GM19328 (cell line): ENCODE results near the gene IGSF11.
"Not testable (repeated sequence)": the region's sequence is repeated elsewhere in the genome, so short reads cannot be mapped to it uniquely, and the experiment has no call there.

Source experiments
- ATAC-seq: cut with Tn5 transposase; IDR thresholded peaks from one replicate; pipeline ENCODE4 v1.9.1; 2021; ENCODE audit warnings: mild to moderate bottlenecking, moderate library complexity; ENCODE audit not compliant: unreplicated experiment

The IGSF11 gene

GRCh38 chr3:119034256-119035013 lies at the start of gene IGSF11:
TSS of gene IGSF11 (minus strand) at chr3:119034846. CDS start at chr3:119034582, 264 bp downstream.
- peak; percentile 95 for ATAC-seq

GRCh38 chr3:119080364-119080763 lies 45.7 kb upstream of the IGSF11 start:
- ATAC-seq = no peak

GRCh38 chr3:119073258-119074001 lies 38.8 kb upstream of the IGSF11 start:
- ATAC-seq = no peak

DNA sequence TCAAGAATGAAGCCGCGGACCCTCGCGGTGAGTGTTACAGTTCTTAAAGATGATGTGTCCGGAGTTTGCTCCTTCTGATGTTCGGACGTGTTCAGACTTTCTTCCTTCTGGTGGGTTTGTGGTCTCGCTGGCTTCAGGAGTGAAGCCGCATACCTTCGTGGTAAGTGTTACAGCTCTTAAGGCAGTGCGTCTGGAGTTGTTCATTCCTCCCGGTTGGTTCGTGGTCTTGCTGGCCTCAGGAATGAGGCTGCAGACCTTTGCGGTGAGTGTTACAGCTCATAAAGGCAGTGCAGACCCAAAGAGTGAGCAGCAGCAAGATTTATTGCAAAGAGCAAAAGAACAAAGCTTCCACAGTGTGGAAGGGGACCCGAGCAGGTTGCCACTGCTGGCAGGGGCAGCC lies 37.8 kb upstream of the IGSF11 start:
- not testable (repeated sequence) for ATAC-seq

GRCh38 chr3:119069725-119070124 lies 35.1 kb upstream of the IGSF11 start:
- no peak for ATAC-seq

- ATAC-seq = no peak
Measured at GRCh38 chr3:119063471-119063870, 28.8 kb upstream of the IGSF11 start.

DNA sequence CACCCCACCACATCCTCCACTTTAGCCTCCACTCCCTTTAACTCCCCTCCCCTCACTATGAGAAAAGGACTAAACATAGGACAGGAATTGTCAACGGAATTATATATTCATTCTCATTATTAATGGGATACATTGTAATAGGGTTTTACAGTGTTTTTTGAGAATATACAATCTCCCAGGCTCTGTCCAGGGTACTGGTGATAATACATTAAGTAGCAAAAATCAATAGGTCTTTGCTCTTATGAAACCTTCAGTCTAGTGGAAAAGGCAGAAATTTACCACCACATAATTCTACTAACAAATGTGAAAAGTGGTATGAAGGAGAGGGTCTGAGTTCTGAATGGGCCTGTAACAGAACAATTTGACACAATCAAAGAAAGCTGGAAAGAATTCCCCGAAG lies 28.2 kb upstream of the IGSF11 start:
- ATAC-seq = no peak

DNA sequence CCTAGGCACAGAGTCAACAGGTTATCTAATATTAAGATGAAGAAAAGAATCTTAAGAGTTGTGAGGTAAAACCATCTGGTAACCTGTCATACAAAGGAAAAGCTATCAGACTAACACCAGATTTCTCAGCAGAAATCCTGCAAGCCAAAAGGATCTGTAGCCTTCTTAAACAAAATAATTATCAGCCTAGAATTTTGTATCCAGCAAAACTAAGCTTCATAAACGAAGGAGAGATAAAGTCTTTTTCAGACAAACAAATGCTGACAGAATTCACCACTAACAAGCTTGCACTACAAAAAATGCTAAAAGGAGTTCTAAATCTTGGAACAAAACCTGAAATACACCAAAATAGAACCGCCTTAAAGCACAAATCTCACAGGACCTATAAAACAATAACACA lies 9.9 kb upstream of the IGSF11 start:
- no peak for ATAC-seq

DNA sequence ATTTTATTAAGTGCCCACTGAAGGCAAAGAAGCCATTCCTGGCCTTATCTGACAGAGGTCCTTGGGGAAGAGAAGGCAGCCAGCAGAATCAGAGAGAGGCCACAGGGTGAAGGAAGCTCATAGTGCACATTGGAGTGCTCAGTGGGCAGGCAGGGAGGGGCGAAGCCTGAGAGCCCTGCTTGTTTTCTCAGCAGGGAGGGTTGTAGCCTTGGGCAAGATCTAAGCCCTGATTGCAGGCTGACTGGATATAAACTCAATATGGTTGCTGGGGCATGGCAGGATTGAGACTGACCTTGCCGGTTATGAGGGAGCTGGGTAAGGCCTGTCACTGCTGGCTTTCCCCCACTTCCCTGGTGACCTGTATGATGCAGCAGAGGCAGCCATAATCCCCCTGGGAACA lies 7.5 kb upstream of the IGSF11 start:
- ATAC-seq = no peak

GRCh38 chr3:119035014-119035346 lies 334 bp upstream of the IGSF11 start:
- no peak for ATAC-seq

DNA sequence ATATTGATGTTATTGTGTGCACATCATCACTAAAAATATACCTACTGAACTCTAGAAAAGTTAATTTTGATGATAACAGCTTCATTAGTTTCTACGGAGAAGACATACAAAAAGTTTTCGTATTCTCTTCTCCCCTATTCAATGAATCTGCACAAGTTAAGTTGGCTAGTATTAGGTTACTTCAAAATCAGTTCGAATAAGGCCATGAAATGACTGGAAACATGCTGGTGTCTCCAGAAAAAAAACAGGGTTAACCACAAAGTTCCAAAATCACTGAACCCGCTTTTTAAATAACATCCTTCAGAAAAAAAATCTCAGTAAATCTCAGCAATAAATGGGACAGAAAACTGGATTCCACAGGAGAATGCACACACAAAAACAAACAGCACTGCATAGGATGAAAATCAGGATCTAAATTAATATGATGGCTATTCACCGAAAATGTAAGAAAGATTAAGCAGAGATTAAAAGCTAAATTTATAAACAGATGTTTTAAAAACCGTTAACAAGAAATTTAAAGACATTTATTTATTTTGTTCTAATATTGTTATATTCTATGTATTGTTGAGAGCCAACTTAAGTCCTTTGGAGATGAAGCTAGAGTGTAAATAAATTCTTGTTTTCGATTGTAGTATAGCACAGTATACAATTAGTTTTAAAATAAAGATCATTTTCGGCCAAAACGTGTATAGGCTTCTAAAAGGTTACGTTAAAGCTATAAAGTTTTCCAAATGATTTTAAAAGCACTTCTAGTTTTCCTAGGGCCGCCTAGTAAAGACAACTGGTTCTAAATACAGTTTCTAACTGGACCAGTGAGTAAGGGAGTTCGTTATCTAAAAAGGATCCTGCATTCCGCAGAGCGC lies 1.0 kb downstream of the IGSF11 start:
- no peak for ATAC-seq

DNA sequence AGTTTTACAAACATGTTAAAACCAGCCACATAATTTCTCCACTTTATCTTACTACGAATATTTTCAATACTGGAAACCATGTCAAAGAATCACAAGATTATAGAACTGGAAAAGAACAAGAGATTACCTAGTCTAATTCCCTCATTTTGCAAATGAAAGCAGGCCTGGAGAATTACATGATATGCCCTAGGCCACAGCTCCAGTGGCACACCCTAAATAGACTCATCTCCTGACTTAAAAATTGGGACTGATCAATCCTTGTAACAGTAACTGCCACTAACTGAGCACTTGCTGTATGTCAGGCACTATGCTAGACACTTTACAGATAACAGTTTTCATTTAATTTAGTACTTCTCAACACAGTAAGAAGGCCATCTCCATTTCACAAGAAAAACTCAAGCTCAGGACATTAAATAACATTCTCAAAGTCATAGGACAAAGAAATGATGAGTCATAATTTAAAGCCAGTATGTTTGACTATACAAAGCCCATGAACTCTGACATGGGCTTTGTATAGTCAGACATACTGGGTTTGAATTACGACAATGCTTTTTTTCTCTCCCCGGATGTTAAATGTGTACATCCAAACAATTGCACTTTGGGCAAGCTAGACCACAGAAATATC lies 9.4 kb downstream of the IGSF11 start:
- ATAC-seq = no peak

DNA sequence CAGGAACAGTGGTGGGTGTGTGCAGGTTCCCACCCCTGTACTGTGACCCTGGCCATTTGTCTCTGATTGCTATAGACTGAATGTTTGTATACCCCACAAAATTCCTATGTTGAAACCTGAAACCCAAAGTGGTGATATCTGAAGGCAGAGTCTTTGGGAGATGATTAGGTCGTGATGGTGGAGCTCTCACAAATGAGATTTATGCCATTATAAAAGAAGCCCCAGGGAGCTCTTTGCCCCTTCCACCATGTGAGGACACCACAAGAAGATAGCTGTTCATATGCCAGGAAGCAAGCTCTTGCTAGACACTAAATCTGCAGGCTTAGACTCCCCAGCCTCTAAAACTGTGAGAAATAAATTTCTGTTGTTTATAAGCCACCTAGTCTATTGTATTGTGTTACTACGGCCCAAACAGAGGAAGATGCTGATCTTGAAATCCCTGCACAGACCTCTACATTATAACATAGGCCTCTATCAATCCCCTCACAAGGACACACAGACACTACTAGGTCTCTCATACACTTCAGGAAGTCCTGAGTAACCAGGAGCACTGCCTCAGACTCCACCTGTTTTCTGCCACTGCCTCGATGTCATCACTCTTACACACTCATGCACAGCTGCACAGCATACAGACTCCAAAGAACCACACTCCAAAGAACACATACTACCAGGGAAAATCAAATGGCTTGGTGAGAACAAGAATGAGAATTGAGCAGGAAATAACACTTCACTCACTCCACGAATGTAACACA lies 14.7 kb downstream of the IGSF11 start:
- ATAC-seq = no peak

DNA sequence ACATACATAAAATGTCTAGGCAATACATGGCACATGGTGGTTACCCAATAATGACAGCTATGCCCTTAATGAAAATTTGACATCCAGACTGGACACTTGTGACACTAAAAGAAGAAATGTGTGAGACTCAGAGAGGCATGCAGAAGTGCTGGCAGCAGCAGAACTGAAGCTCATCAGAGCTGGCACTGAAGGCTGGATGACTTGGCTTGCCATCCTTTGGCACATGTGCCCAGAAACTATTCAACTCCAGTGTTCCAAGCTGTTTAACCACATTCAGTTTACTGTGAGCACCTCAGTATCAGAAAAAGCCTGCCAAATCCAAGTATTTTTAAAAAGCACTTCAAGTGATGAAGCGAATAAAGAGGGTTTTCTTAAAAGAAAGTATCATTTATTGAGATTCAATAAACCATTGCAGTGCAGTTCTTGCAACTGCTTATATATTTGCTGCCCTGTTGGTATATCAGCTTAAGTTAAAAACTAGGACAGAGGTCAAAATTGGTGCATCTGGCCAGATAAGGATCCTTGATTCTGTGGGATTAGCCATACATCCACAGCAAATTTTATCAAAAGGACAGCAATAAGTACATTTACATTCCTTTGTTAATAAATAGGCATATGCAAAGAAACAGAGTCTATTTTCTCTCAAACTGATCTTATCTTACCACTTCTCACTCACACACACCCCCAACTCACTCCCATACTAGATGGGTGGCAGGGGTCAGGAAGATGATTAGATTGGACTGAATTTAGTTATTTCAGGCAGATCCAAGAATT lies 15.8 kb downstream of the IGSF11 start:
- no peak for ATAC-seq

DNA sequence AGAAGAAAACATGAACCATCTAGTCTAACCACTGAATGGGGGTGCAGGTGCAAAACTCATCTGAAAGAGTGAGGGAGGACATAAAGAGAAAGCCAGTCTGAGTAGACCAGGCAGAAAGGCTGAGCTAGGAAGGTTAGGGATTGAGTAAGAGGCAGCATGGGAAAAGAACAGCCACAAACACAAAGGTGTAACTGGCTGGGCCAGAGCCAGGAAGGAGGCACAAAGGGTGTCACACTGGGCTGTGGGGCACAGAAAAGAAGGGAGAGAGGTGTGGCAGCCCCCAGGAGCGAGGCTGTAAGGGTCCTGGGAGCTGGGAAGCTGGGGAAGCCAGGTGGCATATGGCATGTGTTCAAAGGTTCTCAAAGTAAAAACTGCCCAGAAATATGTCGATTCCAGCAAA lies 18.7 kb downstream of the IGSF11 start:
- ATAC-seq = no peak

DNA sequence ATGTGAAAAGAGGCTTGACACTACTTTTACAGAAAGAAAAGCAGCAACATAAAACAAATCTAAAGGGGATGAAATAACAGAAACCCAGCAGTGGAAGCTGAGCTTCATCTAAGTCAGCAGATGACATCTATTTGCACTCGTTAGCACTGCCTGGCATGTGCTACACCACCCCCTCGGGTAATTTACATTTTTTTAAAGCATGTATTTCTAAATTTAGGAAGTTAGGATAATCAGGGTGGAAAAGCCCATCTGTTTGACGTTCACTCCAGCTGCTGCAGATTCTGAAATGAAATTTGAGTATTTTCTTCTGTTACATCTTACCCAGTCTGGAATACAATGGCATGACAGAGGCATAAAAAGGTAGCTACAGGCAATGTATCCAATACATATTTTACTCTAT lies 20.7 kb downstream of the IGSF11 start:
- no peak for ATAC-seq

DNA sequence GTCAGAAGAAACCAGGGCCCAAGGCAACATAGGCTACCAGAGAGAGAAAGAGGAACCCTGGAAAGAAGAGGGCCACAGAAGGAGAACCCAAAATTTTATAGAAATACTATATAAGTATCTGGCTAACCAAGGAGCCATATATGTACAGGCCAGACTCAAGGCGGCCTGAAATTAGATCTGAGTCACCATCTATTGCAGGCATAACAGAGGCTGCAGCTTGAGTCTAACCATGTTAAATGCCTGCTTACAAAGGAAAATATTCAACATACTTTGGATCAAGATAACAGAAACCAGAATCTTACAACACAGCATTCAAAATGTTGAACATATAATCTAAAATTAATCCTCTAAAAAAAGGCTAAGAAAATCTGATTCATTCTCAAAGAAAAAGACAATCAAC lies 23.1 kb downstream of the IGSF11 start:
- ATAC-seq = no peak

- no peak for ATAC-seq
Measured at GRCh38 chr3:118997190-118997589, 37.5 kb downstream of the IGSF11 start.

GRCh38 chr3:118991775-118992174 lies 42.9 kb downstream of the IGSF11 start:
- ATAC-seq = no peak
